Thyroid gland (tissue), 4 donors: ENCODE results near the gene ZNF766.

Experiments used
- POLR2A ChIP-seq, 2 donors: fragments of 450-650 bp; IDR thresholded peaks; one replicate each; pipeline ENCODE4 v1.6.1; 2017; ENCODE audit warnings: antibody characterized with exemption in 2 of 2, mild to moderate bottlenecking in 2 of 2, moderate library complexity in 1 of 2
- TF ChIP-seq, protein P1 (sequence below), 6 experiments: fragments of 200-600 bp in 3 of 6; fragments of 450-650 bp in 3 of 6; sonication (generic) in 3 of 6; IDR thresholded peaks; one replicate each; pipeline ENCODE4 v1.5.1; 2016 to 2019; ENCODE audit warnings: antibody characterized with exemption in 6 of 6, mild to moderate bottlenecking in 2 of 6, inconsistent platforms in 1 of 6, moderate library complexity in 1 of 6

DNA sequence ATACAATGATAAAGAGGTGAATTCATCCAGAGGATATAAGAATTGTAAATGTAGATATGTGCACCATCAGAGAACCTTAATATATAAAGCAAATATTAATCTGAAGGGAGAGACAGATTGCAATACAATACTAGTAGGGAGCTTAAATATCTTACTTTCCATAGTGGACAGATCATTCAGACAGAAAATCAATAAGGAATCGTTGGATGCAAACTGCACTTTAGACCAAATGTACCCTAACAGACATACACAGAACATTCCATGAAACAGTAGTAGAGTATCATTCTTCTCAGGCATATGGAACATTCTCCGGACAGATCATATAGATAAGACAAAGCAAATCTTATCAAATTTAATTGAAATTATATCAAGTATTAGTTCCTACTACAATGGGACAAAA, 35.0 kb upstream of the ZNF766 start:
- TF ChIP-seq, protein P1, sequence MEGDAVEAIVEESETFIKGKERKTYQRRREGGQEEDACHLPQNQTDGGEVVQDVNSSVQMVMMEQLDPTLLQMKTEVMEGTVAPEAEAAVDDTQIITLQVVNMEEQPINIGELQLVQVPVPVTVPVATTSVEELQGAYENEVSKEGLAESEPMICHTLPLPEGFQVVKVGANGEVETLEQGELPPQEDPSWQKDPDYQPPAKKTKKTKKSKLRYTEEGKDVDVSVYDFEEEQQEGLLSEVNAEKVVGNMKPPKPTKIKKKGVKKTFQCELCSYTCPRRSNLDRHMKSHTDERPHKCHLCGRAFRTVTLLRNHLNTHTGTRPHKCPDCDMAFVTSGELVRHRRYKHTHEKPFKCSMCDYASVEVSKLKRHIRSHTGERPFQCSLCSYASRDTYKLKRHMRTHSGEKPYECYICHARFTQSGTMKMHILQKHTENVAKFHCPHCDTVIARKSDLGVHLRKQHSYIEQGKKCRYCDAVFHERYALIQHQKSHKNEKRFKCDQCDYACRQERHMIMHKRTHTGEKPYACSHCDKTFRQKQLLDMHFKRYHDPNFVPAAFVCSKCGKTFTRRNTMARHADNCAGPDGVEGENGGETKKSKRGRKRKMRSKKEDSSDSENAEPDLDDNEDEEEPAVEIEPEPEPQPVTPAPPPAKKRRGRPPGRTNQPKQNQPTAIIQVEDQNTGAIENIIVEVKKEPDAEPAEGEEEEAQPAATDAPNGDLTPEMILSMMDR (IDR thresholded peaks at IDR 0.05): no peak
- TF ChIP-seq POLR2A (IDR thresholded peaks at IDR 0.05): no peak
